Mucosa of stomach (tissue), 1 donor: ENCODE results near the gene ISCA2.
A peak's percentile ranks its signal among the peaks of the same experiment; 100 is the strongest.

Experiments
- H3K27me3 ChIP-seq: one replicate; pipeline ENCODE4 v1.7.0; 2013; ENCODE audit warnings: mild to moderate bottlenecking, low read length; ENCODE audit not compliant: control insufficient read depth, insufficient read depth
- H3K36me3 ChIP-seq: one replicate; pipeline ENCODE4 v1.7.0; 2013; ENCODE audit warnings: low read length; ENCODE audit not compliant: control insufficient read depth, insufficient read depth
- H3K4me1 ChIP-seq: one replicate; pipeline ENCODE4 v1.7.0; 2013; ENCODE audit warnings: mild to moderate bottlenecking, low read length; ENCODE audit not compliant: control insufficient read depth, insufficient read depth
- H3K4me3 ChIP-seq: one replicate; pipeline ENCODE4 v1.7.0; 2013; ENCODE audit warnings: low read length
- H3K9ac ChIP-seq: one replicate; pipeline ENCODE4 v1.7.0; 2013; ENCODE audit warnings: mild to moderate bottlenecking, low read length, moderate library complexity
- H3K9me3 ChIP-seq: one replicate; pipeline ENCODE4 v1.7.0; 2013; ENCODE audit warnings: mild to moderate bottlenecking, low read length, moderate library complexity; ENCODE audit not compliant: control insufficient read depth
- donor health status: Pancreatic carcinoma.

Gene ISCA2

DNA sequence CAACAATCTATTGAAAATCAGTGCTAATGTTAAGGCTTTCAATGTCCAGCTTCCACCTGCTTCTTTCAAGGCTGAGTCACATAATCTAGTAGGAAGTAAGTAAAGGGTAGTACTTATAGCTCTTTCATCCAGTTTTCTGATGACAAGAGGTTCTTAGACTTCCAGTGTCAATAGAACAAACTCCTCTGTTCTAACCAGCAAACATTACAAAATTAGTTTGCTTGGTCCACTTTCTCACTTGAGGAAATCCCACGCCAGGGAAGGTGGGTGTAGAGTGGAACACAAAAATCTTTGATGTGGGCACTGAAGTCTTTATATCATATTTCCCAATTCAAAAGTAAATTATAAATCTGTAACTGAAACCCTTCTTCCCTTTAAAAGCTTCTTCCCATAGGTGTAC is 3.1 kb upstream of the ISCA2 start:
- Histone ChIP-seq H3K4me1 (peaks cover 13% of the 10 kb centered on the region), H3K9me3 (no peaks in the 10 kb centered on the region), H3K4me3 (no peak overlapping the region), H3K27me3 (no peaks in the 10 kb centered on the region), H3K9ac (no peak overlapping the region), H3K36me3 (no peaks in the 10 kb centered on the region)

DNA sequence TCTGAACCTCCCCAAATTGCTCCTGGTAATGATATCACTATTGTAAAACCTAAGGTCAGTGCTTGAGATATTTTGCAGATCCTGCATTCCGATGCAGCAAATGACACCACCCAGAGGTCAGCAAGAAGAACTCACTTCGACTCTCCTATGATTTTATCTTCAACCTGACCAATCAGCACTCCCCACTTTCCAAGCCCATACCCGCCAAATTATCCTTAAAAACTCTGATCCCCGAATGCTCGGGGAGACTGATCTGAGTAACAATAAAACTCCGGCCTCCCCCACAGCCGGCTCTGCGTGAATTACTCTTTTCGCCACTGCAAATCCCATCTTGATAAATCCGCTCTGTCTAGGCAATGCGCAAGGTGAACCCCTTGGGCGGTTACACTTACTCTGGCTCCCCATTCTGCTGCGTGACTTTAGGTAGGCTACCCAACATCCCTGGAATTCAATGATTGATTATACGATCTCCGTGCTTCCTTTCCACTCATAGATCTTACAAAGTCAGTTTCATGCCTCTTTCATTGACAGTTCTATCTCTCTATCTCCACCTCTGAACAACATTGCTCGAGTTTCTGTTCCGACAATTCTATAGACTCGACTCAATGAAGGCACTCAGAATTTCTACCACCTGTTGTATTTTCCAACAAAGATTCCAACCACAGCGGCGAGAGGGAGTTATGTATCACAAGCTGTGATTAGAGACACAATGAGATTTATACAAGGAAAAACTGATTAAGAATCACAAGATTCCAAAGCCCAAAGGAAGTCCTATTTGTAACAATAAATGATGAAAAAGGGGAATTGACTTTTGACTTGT is 1.4 kb upstream of the ISCA2 start:
- H3K9ac ChIP-seq: peak overlapping the region; percentile 80
- peaks cover 13% of the 10 kb centered on the region for H3K4me1 ChIP-seq

DNA sequence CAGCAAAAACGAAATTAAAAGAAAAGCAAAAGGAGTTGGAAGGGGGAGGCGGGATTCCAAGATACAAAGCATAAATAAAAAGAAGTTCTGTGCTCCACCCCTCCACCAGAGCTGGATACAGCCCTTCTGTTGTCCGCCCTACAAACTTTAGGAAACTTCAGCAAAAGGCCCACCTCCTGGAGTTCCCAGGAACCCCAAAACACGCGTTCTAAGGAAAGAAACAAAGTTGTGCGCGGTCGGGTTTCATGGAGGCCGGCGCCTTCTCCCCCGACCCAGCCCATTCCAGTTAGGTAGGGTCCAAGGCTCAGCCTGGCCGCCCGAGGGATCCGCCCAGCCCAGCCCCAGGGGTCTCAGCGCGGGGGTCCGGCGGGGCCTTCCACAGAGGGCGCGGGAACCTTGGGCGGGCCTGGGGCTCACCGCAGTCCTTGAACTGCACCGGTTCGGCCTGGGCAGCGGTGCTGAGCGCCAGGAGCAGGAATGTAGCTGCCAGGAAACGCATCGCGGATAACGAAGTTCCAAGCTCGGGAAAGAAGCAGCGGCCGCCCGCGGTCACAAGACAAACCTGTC is 706 bp upstream of the ISCA2 start, which contains the start of gene NPC2:
Gene NPC2, minus strand, starts transcription at position 530 of the 567 bp plus-strand sequence. Its CDS starts 31 bp downstream, at position 499.
- Histone ChIP-seq H3K4me3 (peak within 1 kb of the TSS; percentile 90), H3K36me3 (no peaks in the 10 kb centered on the region), H3K9ac (peak within 1 kb of the TSS; percentile 93), H3K9me3 (no peaks in the 10 kb centered on the region), H3K4me1 (peaks cover 13% of the 10 kb centered on the region), H3K27me3 (no peaks in the 10 kb centered on the region)

More for the DNA sequence above, 1.4 kb upstream of the ISCA2 start:
- H3K9me3 ChIP-seq: no peaks in the 10 kb centered on the region
- H3K4me3 ChIP-seq: peak overlapping the region; percentile 11
- no peaks in the 10 kb centered on the region for H3K27me3 ChIP-seq
- no peaks in the 10 kb centered on the region for H3K36me3 ChIP-seq

DNA sequence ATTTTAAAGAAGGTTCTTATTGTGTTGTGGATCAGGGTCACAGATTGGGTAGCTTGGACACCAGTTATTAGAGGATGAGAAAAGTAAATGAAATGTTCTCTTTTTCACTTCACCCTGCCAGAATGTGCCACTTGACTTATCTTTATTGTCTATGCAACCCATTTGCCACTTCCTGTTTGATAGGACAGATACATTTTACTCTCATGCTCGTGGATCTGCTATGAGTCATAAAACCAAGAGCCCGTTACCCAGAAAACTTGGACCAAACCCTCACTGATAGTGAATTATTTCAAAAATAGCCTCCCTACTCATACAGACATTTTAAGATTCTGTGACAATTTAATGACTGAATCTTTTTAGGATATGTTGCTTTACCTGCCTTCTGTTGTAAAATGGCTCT is 1.8 kb downstream of the ISCA2 start:
- Histone ChIP-seq H3K27me3 (no peaks in the 10 kb centered on the region), H3K9me3 (no peaks in the 10 kb centered on the region), H3K36me3 (no peaks in the 10 kb centered on the region), H3K4me3 (no peak overlapping the region), H3K9ac (no peak overlapping the region), H3K4me1 (peaks cover 8% of the 10 kb centered on the region)

DNA sequence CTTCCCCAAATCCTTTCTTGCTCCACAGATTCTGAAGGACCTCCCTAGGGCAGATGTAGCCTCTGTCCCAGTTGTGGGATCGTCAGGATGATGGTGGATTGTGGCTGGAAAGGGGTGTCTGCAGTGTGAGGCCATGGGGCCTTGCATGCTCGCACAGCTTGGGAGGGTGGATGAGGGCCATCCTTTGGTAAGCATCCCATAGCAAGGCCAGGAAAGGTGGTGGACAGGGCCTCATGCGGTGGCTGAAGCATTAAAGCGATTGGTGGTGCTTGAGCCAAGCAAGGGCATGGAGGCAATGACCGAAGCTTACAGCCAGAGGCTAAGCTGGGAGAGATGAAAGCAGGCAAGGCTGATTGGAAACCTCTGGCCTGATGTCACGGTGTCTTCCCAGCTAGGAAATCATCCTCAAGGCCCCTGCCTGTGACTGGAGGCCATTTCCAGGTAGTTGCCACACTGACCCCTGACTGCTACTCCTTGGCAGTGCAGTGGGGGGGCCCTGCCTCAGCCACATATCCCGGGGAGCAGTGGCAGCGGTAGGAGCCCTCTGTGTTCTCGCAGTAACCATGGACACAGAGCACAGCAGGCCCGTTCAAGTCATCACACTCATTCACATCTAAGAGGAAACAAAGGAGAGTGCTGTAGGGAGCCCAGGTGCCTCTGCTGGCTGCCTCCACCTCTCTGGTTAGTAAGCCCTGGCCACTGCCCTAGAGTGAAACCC is 7.0 kb downstream of the ISCA2 start:
- H3K36me3 ChIP-seq: no peaks in the 10 kb centered on the region
- no peak overlapping the region for H3K9ac ChIP-seq
- H3K9me3 ChIP-seq: no peaks in the 10 kb centered on the region
- H3K4me1 ChIP-seq: peaks cover 4% of the 10 kb centered on the region
- no peak overlapping the region for H3K4me3 ChIP-seq
- no peaks in the 10 kb centered on the region for H3K27me3 ChIP-seq

DNA sequence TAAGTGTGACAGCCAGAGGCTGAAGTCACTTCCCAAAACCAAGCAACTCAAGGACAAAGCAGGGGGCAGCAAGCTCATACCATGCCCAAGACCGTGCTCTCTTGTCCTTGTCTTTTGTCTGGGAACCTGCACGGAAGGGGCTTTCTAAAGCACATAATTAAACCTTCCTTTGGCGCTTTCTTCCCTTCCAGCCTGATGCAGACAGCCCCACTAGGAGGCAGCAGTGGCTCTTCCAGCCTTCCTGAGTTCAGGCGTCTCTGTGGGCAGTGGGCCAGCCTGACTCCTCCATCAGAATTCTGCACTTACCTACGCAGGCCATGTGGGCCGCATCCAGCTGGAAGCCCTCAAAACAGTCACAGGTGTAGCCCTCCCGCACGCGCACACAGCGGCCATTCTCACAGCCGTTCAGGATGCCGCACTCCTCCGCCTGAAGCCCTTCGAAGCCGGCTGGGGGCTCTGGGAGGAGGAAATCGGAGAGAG is 7.6 kb downstream of the ISCA2 start:
- H3K36me3 ChIP-seq: no peaks in the 10 kb centered on the region
- H3K4me3 ChIP-seq: no peak overlapping the region
- peaks cover 4% of the 10 kb centered on the region for H3K4me1 ChIP-seq
- no peaks in the 10 kb centered on the region for H3K9me3 ChIP-seq
- no peak overlapping the region for H3K9ac ChIP-seq
- no peaks in the 10 kb centered on the region for H3K27me3 ChIP-seq

DNA sequence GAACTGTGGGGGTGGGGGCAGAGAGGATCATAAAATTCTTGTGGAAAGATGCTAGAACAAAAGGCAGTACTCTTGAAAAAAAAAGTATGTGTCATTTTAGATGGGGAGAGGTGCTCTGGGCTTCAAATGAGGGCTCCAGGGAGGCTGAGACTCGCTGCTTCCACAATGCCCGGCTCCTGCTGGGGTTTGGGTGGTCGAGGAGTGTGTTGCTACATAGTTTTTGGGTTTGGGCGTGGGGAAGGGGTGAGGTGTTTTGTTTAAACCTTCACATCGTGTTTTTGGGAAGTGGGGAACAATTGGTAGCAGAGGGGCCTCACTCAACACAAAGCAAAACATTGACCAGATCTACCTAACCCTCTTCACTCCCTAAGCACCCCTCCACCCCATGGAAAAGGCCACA is 8.1 kb downstream of the ISCA2 start:
- Histone ChIP-seq H3K9me3 (no peaks in the 10 kb centered on the region), H3K9ac (no peak overlapping the region), H3K27me3 (no peaks in the 10 kb centered on the region), H3K36me3 (no peaks in the 10 kb centered on the region), H3K4me3 (no peak overlapping the region), H3K4me1 (peaks cover 4% of the 10 kb centered on the region)

DNA sequence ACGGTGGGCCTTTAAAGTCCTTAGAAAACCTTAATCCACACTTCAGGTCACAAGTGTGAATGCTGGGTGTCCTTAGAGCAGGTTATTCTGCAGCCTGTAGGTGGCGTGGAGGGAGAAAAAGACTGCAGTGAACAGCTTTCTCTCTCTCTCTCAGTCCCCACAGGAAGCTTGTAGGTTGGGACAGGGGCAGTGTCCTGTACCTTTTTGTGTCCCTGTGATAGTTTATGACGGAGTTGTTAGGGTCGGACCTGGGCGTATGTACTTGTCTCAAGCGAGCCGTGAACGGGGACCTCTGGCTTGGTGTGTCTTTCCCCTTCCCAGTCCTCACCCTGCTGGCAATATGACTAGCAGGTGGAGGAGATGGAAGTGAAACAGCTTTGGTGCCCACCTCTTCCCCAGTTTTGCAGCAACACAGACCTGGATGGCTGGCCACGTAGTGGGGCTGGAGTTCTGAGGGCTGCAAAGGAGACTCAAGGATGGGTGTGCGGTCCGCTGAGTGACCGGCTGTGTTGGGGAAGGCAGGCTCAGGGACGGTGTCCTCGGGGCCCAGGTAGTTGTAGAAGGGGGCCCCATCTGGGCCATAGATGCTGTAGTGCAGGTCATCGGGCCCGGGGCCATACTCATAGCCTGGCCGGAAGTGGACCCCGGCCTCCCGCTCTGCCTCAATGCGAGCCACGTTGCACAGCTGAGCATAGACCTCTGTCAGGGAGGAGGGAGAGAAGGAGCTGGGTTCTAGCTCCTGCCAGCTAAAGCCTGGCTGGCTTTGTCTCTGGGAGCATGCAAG is 8.9 kb downstream of the ISCA2 start:
- no peaks in the 10 kb centered on the region for H3K27me3 ChIP-seq
- H3K9me3 ChIP-seq: no peaks in the 10 kb centered on the region
- no peak overlapping the region for H3K4me3 ChIP-seq
- H3K36me3 ChIP-seq: no peaks in the 10 kb centered on the region
- H3K4me1 ChIP-seq: peaks cover 4% of the 10 kb centered on the region
- H3K9ac ChIP-seq: no peak overlapping the region

DNA sequence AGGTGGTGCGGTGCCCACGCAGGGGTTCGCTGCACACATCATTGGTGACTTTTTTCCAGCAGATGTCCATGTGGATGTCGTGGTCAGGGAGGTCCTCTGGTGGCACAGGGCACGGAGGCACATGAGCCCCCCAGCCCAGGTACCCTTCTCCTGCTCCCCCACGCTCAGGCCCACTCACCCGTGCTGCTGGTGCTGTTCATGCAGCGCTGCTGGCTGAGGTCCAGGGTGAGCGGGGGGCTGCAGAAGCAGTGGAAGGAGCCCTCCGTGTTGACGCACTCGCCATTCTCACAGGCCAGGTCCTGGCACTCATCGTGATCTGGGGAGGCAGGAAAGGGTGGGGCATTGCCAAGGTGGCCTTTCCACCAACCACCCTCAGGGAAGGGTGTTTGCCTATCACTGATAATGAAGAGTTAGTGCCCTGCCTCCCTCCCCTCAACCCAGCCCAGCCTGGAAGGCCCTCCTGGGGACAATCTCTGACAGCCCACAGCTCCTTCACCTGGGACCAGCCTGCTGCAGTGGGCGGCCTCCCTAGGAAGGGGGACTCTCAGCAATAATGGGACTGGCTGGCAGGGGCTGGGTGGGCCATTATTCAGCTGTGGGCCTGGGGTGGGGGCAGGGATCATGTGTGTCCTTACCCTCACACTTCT is 9.8 kb downstream of the ISCA2 start:
- H3K9me3 ChIP-seq: no peaks in the 10 kb centered on the region
- H3K27me3 ChIP-seq: peaks cover 4% of the 10 kb centered on the region
- H3K4me3 ChIP-seq: no peak overlapping the region
- no peaks in the 10 kb centered on the region for H3K36me3 ChIP-seq
- H3K4me1 ChIP-seq: peaks cover 4% of the 10 kb centered on the region
- no peak overlapping the region for H3K9ac ChIP-seq

DNA sequence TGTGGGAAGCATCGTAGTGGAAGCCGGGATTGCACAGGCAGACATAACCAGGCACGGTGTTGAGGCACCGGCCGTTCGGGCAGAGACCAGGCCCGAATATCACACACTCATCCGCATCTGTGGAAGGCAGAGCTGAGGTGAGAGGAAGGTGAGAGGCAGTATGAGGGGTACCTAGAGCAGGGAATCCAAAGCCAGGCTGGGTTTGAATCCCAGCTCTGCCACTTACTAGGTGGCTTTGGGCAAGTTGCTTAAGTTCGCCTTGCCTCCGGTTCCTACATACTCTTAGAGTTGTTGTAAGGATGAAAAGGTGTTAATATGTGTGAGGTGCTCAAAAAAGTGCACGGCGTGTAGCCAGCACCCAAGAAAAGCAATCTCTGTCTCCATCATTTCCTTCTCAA is 10.4 kb downstream of the ISCA2 start:
- no peak overlapping the region for H3K4me3 ChIP-seq
- no peaks in the 10 kb centered on the region for H3K9me3 ChIP-seq
- no peaks in the 10 kb centered on the region for H3K36me3 ChIP-seq
- peaks cover 4% of the 10 kb centered on the region for H3K4me1 ChIP-seq
- H3K9ac ChIP-seq: no peak overlapping the region
- H3K27me3 ChIP-seq: peaks cover 4% of the 10 kb centered on the region

DNA sequence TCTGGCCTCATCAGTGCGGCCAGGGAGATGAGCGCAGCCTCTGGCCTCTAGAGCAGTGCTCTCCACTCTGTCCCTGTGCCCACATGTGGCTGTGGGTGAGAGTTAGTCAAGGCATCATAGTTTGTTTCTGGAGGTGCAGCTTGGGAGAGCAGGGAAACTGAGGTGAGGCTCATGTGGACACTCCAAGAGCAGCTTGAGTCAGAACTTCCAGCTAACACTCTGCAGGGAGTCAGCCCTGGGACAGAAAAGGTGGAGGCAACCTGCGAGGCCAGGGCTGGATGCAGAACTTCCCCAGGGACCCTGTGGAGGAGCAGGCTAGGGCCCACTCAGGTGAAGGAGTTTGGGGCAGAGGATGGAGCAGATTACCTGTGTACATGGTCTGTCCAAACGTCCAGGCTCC is 10.8 kb downstream of the ISCA2 start:
- Histone ChIP-seq H3K36me3 (no peaks in the 10 kb centered on the region), H3K4me3 (no peak overlapping the region), H3K9ac (no peak overlapping the region), H3K27me3 (peaks cover 4% of the 10 kb centered on the region), H3K9me3 (no peaks in the 10 kb centered on the region), H3K4me1 (peaks cover 4% of the 10 kb centered on the region)
